Uterus (tissue), 2 donors: ENCODE data around the gene CATSPERE.

Experiments
- CTCF ChIP-seq, 4 experiments: fragments of 200-600 bp in 2 of 4; fragments of 450-650 bp in 2 of 4; sonication (generic) in 2 of 4; IDR thresholded peaks; one replicate each; pipeline ENCODE4 v1.5.1; 2016 to 2019; ENCODE audit warnings: antibody characterized with exemption in 4 of 4, mild to moderate bottlenecking in 2 of 4, moderate library complexity in 1 of 4
- POLR2A ChIP-seq, 2 donors: fragments of 450-650 bp; IDR thresholded peaks; one replicate each; pipeline ENCODE4 v1.6.1; 2016; ENCODE audit warnings: antibody characterized with exemption in 2 of 2, mild to moderate bottlenecking in 1 of 2, moderate library complexity in 1 of 2

- no peak for TF ChIP-seq CTCF (IDR thresholded peaks at IDR 0.05)
- TF ChIP-seq POLR2A (IDR thresholded peaks at IDR 0.05), result no peak
Measured at GRCh38 chr1:244458781-244459180, 2.3 kb upstream of the CATSPERE start.
